ENCODE results near the gene EDAR. TPM values are rescaled to one million over a fixed set of nuclear protein-coding genes. Genes with fewer than 3 reads are reported as not detected.

The EDAR gene
- total and polyA plus RNA-seq, 2 of the 8 experiments (the other 6 are each of a cell fraction or from before 2014, with no cell fraction given): not detected

Small RNA genes within 50 kb of the gene (small RNA-seq; reads per million reads assigned to genes)
- gene AC073415.1 (ENCODE audit: insufficient read depth): not detected

Other genes starting within 250 kb of the EDAR start
- 29.8 and 31.6 TPM in 2 replicates for gene CCDC138, start 202.4 kb downstream of the EDAR start, total RNA-seq (2021; fragmentation: NEBNext Ultra II Directional; extraction: Animal tissue kit (Norgen Biotek cat#: 25700))
- gene CCDC138, start 202.4 kb downstream of the EDAR start, polyA plus RNA-seq (2011; rRNA removed): 5.4 and 8.3 TPM in 2 replicates
- 0.42 and 0.65 TPM in 2 replicates for gene SH3RF3, start 140.0 kb upstream of the EDAR start, total RNA-seq (2021; fragmentation: NEBNext Ultra II Directional; extraction: Animal tissue kit (Norgen Biotek cat#: 25700))
- gene SH3RF3, start 140.0 kb upstream of the EDAR start, polyA plus RNA-seq (2011; rRNA removed): 0.11 and 0.27 TPM in 2 replicates

Data from H1 (cell line).